Thyroid gland (tissue), 4 donors: ENCODE measurements around the gene SIRPB1.

Source experiments
- POLR2A ChIP-seq, 2 donors: fragments of 450-650 bp; IDR thresholded peaks; one replicate each; pipeline ENCODE4 v1.6.1; 2017; ENCODE audit warnings: antibody characterized with exemption in 2 of 2, mild to moderate bottlenecking in 2 of 2, moderate library complexity in 1 of 2
- TF ChIP-seq, protein P1 (sequence below), 6 experiments: fragments of 200-600 bp in 3 of 6; fragments of 450-650 bp in 3 of 6; sonication (generic) in 3 of 6; IDR thresholded peaks; one replicate each; pipeline ENCODE4 v1.5.1; 2016 to 2019; ENCODE audit warnings: antibody characterized with exemption in 6 of 6, mild to moderate bottlenecking in 2 of 6, inconsistent platforms in 1 of 6, moderate library complexity in 1 of 6

DNA sequence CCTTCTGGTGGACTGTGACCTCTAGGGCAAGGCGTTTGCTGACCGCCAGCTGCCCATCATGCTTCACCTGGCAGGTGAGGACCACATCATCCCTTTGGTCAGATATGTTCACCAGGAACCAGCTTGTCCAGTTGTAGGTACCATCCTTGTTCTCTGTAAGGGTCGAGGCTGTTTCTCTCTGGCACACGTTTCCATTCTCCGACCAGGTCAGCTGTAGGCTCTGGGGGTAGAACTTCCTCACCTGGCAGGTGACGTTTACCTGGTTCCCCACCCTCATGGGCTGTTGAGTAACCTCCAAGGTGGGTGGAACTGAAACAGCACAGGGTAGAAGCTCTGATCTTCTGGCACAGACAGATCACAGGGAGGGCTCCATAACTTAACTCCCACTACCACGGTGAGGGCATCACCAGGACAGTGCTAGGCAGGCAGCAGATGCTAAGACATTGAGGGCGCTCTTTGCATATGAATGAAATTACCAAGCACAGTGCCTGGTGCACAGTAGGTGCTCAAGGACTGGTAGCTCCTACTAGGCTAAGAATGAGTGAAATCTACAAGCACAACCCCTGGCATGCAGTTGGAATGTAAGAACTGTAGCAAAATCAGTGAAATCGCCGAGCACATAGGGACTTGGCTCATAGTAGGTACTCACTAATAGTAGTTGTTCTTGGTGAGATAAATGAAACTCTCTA, 15.6 kb upstream of the SIRPB1 start:
- TF ChIP-seq, protein P1, sequence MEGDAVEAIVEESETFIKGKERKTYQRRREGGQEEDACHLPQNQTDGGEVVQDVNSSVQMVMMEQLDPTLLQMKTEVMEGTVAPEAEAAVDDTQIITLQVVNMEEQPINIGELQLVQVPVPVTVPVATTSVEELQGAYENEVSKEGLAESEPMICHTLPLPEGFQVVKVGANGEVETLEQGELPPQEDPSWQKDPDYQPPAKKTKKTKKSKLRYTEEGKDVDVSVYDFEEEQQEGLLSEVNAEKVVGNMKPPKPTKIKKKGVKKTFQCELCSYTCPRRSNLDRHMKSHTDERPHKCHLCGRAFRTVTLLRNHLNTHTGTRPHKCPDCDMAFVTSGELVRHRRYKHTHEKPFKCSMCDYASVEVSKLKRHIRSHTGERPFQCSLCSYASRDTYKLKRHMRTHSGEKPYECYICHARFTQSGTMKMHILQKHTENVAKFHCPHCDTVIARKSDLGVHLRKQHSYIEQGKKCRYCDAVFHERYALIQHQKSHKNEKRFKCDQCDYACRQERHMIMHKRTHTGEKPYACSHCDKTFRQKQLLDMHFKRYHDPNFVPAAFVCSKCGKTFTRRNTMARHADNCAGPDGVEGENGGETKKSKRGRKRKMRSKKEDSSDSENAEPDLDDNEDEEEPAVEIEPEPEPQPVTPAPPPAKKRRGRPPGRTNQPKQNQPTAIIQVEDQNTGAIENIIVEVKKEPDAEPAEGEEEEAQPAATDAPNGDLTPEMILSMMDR (IDR thresholded peaks at IDR 0.05): no peak
- no peak for TF ChIP-seq POLR2A (IDR thresholded peaks at IDR 0.05)
